ENCODE measurements around the gene NGLY1.

The NGLY1 gene

DNA sequence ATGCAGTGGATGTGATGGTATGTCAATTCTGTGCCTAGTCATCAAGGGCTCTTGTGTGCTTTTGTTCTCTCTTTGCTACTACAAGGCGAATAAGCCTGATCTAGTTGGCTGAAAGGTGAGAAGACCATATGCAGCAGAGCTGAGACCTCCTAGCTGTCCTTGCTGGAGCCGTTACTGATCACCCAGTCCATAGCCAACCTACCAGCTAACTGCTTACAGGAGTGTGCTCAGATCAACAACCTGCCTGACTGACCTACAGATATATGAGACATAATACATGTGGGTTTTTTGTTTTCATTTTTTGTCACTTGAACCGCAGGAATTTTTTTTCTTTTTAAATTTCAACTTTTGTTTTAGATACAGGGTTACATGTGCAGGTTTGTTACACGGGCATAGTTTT lies 29.4 kb upstream of the NGLY1 start:
- in situ Hi-C loops (cut with HindIII; ENCODE audit: low sequenced_read_pairs): no loop called here
- no peak overlapping the region for H3K4me3 ChIP-seq (ENCODE audit: low read depth, low read length)
- DNase-seq (ENCODE audit: low read depth): no peak
- TF ChIP-seq, protein P1, sequence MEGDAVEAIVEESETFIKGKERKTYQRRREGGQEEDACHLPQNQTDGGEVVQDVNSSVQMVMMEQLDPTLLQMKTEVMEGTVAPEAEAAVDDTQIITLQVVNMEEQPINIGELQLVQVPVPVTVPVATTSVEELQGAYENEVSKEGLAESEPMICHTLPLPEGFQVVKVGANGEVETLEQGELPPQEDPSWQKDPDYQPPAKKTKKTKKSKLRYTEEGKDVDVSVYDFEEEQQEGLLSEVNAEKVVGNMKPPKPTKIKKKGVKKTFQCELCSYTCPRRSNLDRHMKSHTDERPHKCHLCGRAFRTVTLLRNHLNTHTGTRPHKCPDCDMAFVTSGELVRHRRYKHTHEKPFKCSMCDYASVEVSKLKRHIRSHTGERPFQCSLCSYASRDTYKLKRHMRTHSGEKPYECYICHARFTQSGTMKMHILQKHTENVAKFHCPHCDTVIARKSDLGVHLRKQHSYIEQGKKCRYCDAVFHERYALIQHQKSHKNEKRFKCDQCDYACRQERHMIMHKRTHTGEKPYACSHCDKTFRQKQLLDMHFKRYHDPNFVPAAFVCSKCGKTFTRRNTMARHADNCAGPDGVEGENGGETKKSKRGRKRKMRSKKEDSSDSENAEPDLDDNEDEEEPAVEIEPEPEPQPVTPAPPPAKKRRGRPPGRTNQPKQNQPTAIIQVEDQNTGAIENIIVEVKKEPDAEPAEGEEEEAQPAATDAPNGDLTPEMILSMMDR (IDR thresholded peaks at IDR 0.05; ENCODE audit: low read depth, low read length, missing control alignments): no peak

DNA sequence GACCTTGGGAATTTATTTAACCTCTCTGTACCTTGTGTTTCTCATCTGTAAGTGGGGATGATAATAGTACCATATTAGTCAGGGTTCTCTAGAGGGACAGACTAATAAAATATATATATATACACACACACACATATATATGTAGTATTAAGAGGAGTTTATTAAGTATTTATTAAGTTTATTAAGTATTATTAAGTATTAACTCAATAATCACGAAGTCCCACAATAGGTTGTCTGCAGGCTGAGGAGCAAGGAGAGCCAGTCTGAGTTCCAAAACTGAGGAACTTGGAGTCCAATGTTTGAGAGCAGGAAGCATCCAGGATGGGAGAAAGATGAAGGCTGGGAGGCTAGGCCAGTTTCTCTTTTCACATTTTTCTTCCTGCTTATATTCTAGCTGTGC lies 21.4 kb upstream of the NGLY1 start:
- DNase-seq (ENCODE audit: low read depth): no peak
- TF ChIP-seq, protein P1 (IDR thresholded peaks at IDR 0.05; ENCODE audit: low read depth, low read length, missing control alignments): no peak
- in situ Hi-C loops (cut with HindIII; ENCODE audit: low sequenced_read_pairs): no loop called here
- H3K4me3 ChIP-seq (ENCODE audit: low read depth, low read length): no peak overlapping the region

DNA sequence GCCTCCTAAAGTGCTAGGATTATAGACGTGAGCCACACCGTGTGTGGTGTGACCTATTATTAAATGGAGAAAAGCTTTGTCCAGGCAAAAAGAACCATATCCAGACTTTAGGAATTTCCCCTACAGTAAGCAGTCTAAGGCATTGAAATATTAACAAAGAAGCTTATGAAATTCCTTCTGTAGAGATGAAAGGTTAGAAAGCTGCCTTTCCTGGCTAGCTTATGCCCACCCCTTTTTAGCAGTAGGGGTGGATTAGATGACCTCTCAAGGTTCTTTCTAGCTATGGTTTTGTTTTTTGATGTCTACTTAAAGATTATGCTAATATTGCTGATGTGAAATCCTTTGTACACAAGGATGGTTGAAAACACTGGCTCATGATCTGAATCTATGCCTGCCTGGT lies 20.6 kb upstream of the NGLY1 start:
- DNase-seq (ENCODE audit: low read depth): no peak
- no peak overlapping the region for H3K4me3 ChIP-seq (ENCODE audit: low read depth, low read length)
- TF ChIP-seq, protein P1 (IDR thresholded peaks at IDR 0.05; ENCODE audit: low read depth, low read length, missing control alignments): no peak
- in situ Hi-C loops (cut with HindIII; ENCODE audit: low sequenced_read_pairs): no loop called here

DNA sequence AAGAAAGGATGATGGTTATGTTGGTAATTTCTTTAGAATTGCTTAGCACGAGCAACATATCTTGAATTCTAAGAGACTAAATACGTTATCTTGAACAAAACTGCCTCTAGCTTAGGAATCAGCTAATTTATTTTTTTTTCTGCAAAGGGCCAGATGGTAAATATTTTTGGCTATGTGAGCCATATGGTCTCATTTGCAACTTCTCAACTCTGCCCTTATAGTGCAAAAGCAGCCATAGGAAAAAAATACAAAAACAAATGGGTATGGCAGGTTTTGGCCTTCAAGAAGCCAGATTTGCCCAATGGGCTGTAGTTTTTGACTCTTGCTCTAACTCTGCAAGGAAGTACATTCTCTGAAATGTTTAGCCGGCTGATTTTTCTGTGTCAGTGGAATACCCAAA lies 18.5 kb upstream of the NGLY1 start:
- TF ChIP-seq, protein P1 (IDR thresholded peaks at IDR 0.05; ENCODE audit: low read depth, low read length, missing control alignments): no peak
- in situ Hi-C loops (cut with HindIII; ENCODE audit: low sequenced_read_pairs): no loop called here
- H3K4me3 ChIP-seq (ENCODE audit: low read depth, low read length): no peak overlapping the region
- DNase-seq (ENCODE audit: low read depth): no peak

DNA sequence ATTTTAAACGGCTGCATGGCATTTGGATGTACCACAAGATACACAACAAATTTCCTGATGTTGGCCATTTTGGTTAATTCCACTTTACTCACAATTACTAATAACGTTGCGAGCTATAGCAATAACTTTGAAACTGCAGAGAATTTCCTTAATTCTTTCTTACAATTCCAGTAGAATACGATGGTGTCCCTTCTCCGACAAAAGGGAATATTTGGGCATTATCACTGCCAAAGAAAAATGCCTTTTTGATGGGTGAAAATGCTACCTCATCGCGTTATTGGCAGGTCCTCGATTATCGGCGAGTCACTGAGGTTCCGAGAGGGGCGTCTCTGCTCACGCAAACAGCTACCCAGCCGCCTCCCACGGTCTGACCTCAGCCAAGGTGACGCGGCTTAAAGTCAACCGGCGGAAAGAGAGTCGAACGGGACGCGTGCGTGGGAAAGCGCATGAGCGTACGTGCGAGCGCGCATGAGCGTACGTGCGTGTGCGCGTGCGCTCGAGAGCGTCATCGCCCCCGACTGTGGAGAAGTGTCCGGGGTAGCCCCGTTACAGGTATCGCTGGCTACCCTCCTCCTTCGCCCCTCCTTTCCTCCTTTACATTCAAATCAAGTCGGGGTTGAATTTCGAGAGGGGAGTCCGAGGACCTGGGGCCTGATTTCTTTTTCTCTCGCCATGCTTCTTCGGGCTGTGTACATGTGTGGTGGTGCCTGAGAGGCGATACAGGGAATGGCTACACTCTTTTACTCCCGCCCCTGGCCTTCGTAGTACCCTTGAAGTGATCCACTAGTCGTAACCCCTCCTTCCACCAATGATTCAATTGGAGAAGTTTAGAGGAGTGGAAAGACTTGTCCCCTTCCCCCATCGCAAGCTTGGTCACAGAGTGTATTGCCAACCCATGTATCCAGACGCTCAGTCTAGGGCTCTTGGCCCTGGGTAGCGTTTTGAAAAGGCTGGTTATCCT lies 6.6 kb upstream of the NGLY1 start, which contains the start of gene OXSM:
Gene OXSM, plus strand, starts transcription at position 495 of the 961 bp plus-strand sequence. CDS start 931 bp downstream, outside the sequence.
- peak; percentile 67 for DNase-seq (ENCODE audit: low read depth)
- H3K4me3 ChIP-seq (ENCODE audit: low read depth, low read length): peak within 1 kb of the TSS; percentile 65
- in situ Hi-C loops (cut with HindIII; ENCODE audit: low sequenced_read_pairs): no loop called here
- TF ChIP-seq, protein P1 (IDR thresholded peaks at IDR 0.05; ENCODE audit: low read depth, low read length, missing control alignments): no peak

DNA sequence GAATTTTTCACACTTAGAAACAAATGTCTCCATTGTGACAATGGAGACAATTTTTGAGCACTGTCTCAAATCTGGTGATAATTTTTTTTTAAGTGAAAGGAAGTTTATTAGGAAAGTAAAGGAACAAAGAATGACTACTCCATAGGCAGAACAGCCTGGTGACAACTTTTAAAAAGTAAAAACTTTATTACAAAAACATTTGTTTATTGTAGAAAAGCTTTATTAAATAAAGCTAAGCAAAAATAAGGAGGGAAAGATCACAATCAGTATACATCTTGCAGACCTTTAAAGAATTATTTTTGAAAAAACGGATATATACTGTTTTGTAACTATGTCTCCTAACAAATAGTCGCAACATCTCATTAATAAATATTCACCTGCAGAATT lies 6.0 kb upstream of the NGLY1 start:
- in situ Hi-C loops (cut with HindIII; ENCODE audit: low sequenced_read_pairs): no loop called here
- peak overlapping the region; percentile 65 for H3K4me3 ChIP-seq (ENCODE audit: low read depth, low read length)
- TF ChIP-seq, protein P1 (IDR thresholded peaks at IDR 0.05; ENCODE audit: low read depth, low read length, missing control alignments): no peak
- no peak for DNase-seq (ENCODE audit: low read depth)
